ENCODE results near the gene EIF3L. TPM values are rescaled to one million over a fixed set of nuclear protein-coding genes. Genes with fewer than 3 reads are reported as not detected.

EIF3L gene
- total RNA-seq, 1 donor from 2014 or later = 725 TPM

DNA sequence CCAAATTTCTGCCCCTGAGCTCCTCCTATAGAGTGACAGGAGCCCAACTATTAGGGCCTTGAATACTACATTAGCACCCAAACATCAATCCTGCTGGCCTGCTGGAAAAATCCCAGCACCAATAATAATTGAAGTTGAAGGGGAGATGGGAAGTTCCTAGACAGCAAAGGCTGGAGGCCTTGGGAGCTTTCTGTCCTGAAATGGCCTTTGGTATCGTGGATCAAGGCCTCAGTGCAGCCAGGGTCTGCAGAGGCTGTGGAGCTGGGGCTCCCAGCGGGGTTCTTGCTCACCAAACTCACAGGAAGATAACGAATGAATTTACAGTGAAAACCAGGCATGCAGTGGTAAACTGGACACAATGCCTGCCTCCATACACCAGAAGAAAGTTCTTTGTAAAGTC, 47.7 kb downstream of the EIF3L start:
- H3K36me3 Mint-ChIP-seq (ENCODE audit: low read depth) = peaks cover 3% of the 10 kb centered on the region
- no peaks in the 10 kb centered on the region for H3K9me3 Mint-ChIP-seq
- H3K4me3 Mint-ChIP-seq = peak overlapping the region; percentile 43
- peak overlapping the region; percentile 23 for H3K27ac Mint-ChIP-seq (ENCODE audit: unreplicated experiment)
- peaks cover 33% of the 10 kb centered on the region for H3K4me1 Mint-ChIP-seq
- TF ChIP-seq, protein P1, sequence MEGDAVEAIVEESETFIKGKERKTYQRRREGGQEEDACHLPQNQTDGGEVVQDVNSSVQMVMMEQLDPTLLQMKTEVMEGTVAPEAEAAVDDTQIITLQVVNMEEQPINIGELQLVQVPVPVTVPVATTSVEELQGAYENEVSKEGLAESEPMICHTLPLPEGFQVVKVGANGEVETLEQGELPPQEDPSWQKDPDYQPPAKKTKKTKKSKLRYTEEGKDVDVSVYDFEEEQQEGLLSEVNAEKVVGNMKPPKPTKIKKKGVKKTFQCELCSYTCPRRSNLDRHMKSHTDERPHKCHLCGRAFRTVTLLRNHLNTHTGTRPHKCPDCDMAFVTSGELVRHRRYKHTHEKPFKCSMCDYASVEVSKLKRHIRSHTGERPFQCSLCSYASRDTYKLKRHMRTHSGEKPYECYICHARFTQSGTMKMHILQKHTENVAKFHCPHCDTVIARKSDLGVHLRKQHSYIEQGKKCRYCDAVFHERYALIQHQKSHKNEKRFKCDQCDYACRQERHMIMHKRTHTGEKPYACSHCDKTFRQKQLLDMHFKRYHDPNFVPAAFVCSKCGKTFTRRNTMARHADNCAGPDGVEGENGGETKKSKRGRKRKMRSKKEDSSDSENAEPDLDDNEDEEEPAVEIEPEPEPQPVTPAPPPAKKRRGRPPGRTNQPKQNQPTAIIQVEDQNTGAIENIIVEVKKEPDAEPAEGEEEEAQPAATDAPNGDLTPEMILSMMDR (conservative IDR thresholded peaks at IDR 0.05) = no peak
- H3K27me3 Mint-ChIP-seq (ENCODE audit: low read depth) = no peaks in the 10 kb centered on the region
- no peak for DNase-seq (ENCODE audit: low read depth, low spot score)

DNA sequence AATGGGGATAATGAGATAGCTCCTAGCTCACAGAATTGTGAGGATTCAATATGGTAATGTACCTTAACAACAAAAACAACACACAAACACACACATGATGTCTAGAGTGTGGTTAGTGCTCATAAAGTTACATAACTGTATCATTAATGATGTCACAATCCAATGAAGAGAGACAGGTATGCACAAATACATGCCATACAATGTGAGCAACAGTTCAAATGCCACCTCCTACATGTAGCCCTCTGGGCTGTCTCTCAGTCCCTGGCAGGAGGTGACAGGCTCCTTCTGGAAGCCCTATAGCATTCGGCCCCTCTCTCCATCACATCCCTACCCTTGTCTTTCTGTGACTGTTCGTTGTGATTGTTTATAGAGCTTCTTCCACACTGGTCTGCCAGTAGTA, 48.6 kb downstream of the EIF3L start:
- no peaks in the 10 kb centered on the region for H3K27me3 Mint-ChIP-seq (ENCODE audit: low read depth)
- H3K27ac Mint-ChIP-seq (ENCODE audit: unreplicated experiment) = no peak overlapping the region
- H3K4me3 Mint-ChIP-seq = peak overlapping the region; percentile 52
- H3K4me1 Mint-ChIP-seq = peaks cover 33% of the 10 kb centered on the region
- DNase-seq (ENCODE audit: low read depth, low spot score) = no peak
- H3K9me3 Mint-ChIP-seq = no peaks in the 10 kb centered on the region
- TF ChIP-seq, protein P1 (conservative IDR thresholded peaks at IDR 0.05) = no peak
- peaks cover 2% of the 10 kb centered on the region for H3K36me3 Mint-ChIP-seq (ENCODE audit: low read depth)

DNA sequence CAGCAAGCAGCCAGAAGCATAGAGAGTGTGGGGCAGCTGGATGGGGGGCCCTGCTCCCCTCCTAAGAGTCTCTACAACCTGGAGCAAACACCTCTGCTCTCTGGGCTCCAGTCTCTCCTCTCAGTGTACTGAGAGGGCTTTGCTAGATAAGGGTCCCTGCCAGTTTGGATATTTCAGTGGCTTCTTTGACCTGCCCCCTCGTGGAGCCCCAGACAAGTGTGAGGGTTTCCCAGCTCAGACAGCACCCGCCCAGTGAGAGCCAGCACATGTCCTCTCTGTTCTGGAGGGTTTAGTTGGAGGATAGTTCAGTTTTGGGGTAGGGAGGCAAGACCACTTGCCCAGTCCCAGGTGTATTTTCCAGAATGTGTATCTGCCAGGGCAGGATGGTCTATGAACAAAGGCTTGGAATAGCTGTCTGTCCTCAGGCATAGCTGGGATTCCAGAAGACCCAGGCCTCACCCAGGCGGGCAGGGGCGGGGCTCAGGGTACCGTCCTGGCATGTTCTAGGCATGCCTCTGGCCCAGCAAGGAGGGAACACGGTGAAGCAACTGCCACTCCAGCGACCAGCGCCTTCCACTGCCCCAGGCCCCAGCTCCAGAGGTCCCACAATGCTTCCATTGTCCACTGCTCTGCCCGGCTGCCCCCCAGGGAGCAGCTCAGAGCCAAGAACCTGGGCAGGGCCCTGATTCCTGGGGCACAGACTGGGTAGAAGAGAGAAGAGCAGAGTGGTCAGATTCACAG, 49.4 kb downstream of the EIF3L start:
- H3K4me3 Mint-ChIP-seq = peak overlapping the region; percentile 52
- no peaks in the 10 kb centered on the region for H3K9me3 Mint-ChIP-seq
- H3K36me3 Mint-ChIP-seq (ENCODE audit: low read depth) = peaks cover 2% of the 10 kb centered on the region
- no peaks in the 10 kb centered on the region for H3K27me3 Mint-ChIP-seq (ENCODE audit: low read depth)
- TF ChIP-seq, protein P1 (conservative IDR thresholded peaks at IDR 0.05) = no peak
- H3K27ac Mint-ChIP-seq (ENCODE audit: unreplicated experiment) = peak overlapping the region; percentile 57
- H3K4me1 Mint-ChIP-seq = peaks cover 26% of the 10 kb centered on the region
- no peak for DNase-seq (ENCODE audit: low read depth, low spot score)

DNA sequence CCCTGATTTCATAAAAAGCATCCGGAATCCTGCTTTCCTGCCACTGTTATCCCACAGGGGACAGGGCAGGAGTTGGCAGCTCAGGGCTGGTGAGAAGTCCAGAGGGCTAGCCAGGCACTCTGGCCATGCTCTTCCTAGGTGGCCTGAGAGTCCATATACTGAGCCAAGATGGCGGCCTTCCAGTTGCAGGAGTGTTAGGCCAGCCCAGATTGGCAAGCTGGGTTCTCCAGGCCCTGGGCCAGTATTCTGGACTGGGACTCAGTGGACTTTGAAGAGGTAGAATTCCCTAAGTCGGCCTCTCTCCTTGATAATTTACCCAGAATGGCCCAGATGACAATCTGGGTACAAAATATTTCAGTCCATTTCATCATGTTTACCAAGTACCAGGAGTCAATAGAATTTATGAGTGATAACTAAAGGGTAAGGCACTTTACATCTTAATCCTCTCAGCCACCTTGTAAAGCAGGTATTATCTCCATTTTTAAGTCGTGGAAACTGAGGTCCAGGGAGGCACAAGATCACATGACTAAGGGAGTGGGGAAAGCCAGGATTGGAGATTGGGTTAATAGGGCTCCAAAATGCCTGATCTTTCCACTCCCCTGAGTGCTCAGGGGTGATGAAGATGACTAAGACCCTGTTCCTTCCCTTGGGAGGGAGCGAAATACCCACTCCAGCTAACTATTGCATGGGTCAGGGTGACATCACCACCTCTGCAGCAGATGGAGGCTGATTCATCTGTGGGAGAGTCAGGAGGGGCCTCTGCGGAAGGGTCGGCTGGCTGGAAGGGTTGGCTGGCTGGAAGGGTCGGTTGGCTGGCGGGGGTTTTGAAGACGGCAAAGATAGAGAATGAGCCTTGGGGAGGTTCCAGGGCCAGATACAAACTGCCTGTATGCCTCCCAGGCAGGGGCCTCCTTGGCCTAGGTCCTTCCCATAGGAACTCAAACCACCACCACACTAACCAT, 55.6 kb downstream of the EIF3L start:
- no peak for DNase-seq (ENCODE audit: low read depth, low spot score)
- H3K36me3 Mint-ChIP-seq (ENCODE audit: low read depth) = no peaks in the 10 kb centered on the region
- TF ChIP-seq, protein P1 (conservative IDR thresholded peaks at IDR 0.05) = no peak
- no peaks in the 10 kb centered on the region for H3K9me3 Mint-ChIP-seq
- H3K27me3 Mint-ChIP-seq (ENCODE audit: low read depth) = no peaks in the 10 kb centered on the region
- peak overlapping the region; percentile 92 for H3K27ac Mint-ChIP-seq (ENCODE audit: unreplicated experiment)
- peaks cover 34% of the 10 kb centered on the region for H3K4me1 Mint-ChIP-seq
- H3K4me3 Mint-ChIP-seq = peak overlapping the region; percentile 90

DNA sequence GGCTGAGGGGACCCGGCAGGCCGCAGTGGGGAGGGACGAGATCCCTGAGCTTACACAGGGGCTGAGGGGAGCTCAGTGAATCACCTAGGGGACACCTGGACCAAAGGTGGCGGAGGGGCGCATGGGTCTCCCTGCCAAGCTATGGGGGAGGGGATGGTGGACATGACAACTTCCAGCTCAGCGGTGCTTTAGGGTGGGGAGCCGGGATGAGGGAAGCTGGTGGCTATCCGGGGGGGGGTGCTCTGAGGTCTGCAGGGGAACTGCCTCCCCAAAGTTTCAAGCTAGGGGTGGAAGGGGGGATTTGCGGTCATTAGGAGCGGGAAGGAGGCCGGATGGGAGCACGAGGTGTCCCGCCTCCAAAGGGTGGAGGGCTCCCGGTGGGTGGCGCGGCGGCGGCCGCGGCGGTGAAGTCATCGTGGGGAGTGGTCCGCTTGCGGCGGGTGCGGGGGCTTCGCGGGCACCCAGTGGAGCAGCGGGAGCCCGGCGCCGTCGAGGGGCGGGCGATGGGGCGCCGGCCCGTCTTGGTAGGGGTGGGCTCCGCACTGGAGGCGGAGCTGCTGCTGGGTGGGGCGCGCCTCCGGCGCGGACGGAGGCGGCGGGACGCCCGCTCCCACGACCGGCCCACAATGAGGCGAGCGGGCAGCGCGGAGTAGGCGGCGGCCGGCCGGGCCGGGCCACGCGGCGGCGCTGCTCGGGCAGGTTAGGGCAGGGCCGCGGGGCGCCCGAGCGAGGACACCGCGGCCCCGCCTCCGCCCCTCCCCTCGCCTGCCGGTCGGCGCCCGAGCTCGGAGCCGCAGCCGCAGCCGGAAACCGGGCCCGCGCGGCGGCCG, 56.5 kb downstream of the EIF3L start, which contains the start of gene MICALL1:
TSS of gene MICALL1 (plus strand) at position 764 of the 830 bp plus-strand sequence. CDS start 126 bp downstream, outside the sequence.
- DNase-seq (ENCODE audit: low read depth, low spot score) = peak; percentile 54
- no peaks in the 10 kb centered on the region for H3K27me3 Mint-ChIP-seq (ENCODE audit: low read depth)
- peak within 1 kb of the TSS; percentile 90 for H3K4me3 Mint-ChIP-seq
- no peaks in the 10 kb centered on the region for H3K9me3 Mint-ChIP-seq
- H3K36me3 Mint-ChIP-seq (ENCODE audit: low read depth) = no peaks in the 10 kb centered on the region
- TF ChIP-seq, protein P1 (conservative IDR thresholded peaks at IDR 0.05) = no peak
- peak within 1 kb of the TSS; percentile 92 for H3K27ac Mint-ChIP-seq (ENCODE audit: unreplicated experiment)
- H3K4me1 Mint-ChIP-seq = peaks cover 43% of the 10 kb centered on the region

Data from neural crest cell (in vitro differentiated cells).